BE2C (cell line): Measurements from ENCODE around the gene TRMT13.

Experiments
- DNase-seq: peaks from one replicate; pipeline ENCODE4 v3.0.0-alpha.2; 2020
- H3K27me3 ChIP-seq: fragments of 250-450 bp; sonication (Bioruptor Pico); 2 replicates; pipeline ENCODE4 v1.5.1; 2020; ENCODE audit warnings: mild to moderate bottlenecking
- H3K36me3 ChIP-seq: fragments of 250-450 bp; sonication (Bioruptor Pico); 2 replicates; pipeline ENCODE4 v1.5.1; 2020; ENCODE audit warnings: mild to moderate bottlenecking
- H3K4me1 ChIP-seq: fragments of 250-450 bp; sonication (Bioruptor Pico); 2 replicates; pipeline ENCODE4 v1.5.1; 2020
- H3K4me3 ChIP-seq: 2 replicates; pipeline ENCODE4 v1.5.1; 2011; ENCODE audit warnings: low read depth, low read length
- H3K9me3 ChIP-seq: fragments of 250-450 bp; sonication (Bioruptor Pico); 2 replicates; pipeline ENCODE4 v1.5.1; 2020
- CTCF ChIP-seq: IDR thresholded peaks from 2 replicates; pipeline ENCODE4 v1.5.1; 2012; ENCODE audit warnings: mild to moderate bottlenecking, low read depth, low read length

Gene TRMT13

GRCh38 chr1:100164216-100164615 lies 31.3 kb downstream of the TRMT13 start:
- peak; percentile 15 for DNase-seq
- no peaks in the 10 kb centered on the region for H3K36me3 ChIP-seq
- H3K4me3 ChIP-seq = no peak overlapping the region
- no peak for TF ChIP-seq CTCF
- H3K4me1 ChIP-seq = no peaks in the 10 kb centered on the region
- H3K27me3 ChIP-seq = no peaks in the 10 kb centered on the region
- no peaks in the 10 kb centered on the region for H3K9me3 ChIP-seq

GRCh38 chr1:100164702-100165101 lies 31.7 kb downstream of the TRMT13 start:
- H3K4me3 ChIP-seq = no peak overlapping the region
- H3K4me1 ChIP-seq = no peaks in the 10 kb centered on the region
- H3K27me3 ChIP-seq = no peaks in the 10 kb centered on the region
- H3K9me3 ChIP-seq = no peaks in the 10 kb centered on the region
- no peak for DNase-seq
- TF ChIP-seq CTCF = no peak
- H3K36me3 ChIP-seq = no peaks in the 10 kb centered on the region

- DNase-seq = no peak
- Histone ChIP-seq H3K9me3 (no peaks in the 10 kb centered on the region), H3K4me1 (no peaks in the 10 kb centered on the region), H3K36me3 (no peaks in the 10 kb centered on the region), H3K27me3 (no peaks in the 10 kb centered on the region), H3K4me3 (no peak overlapping the region)
- TF ChIP-seq CTCF = no peak
These were observed 35.1 kb downstream of the TRMT13 start for GRCh38 chr1:100168051-100168450.

GRCh38 chr1:100177295-100178041 lies 44.5 kb downstream of the TRMT13 start:
- Histone ChIP-seq H3K4me1 (no peaks in the 10 kb centered on the region), H3K36me3 (no peaks in the 10 kb centered on the region), H3K27me3 (no peaks in the 10 kb centered on the region), H3K4me3 (no peak overlapping the region), H3K9me3 (no peaks in the 10 kb centered on the region)
- no peak for TF ChIP-seq CTCF
- DNase-seq = no peak

- no peaks in the 10 kb centered on the region for H3K36me3 ChIP-seq
- H3K27me3 ChIP-seq = no peaks in the 10 kb centered on the region
- no peak within 1 kb of the TSS for H3K4me3 ChIP-seq
- no peak for DNase-seq
- H3K9me3 ChIP-seq = no peaks in the 10 kb centered on the region
- TF ChIP-seq CTCF = no peak
- no peaks in the 10 kb centered on the region for H3K4me1 ChIP-seq
These were observed 45.1 kb downstream of the TRMT13 start, which contains the start of gene LRRC39 for GRCh38 chr1:100178091-100178490. TSS of gene LRRC39 (minus strand) at chr1:100178256. CDS start at chr1:100168516, 9,740 bp downstream.

GRCh38 chr1:100183370-100183769 lies 50.4 kb downstream of the TRMT13 start:
- Histone ChIP-seq H3K27me3 (no peaks in the 10 kb centered on the region), H3K4me1 (peaks cover 6% of the 10 kb centered on the region), H3K36me3 (no peaks in the 10 kb centered on the region), H3K9me3 (no peaks in the 10 kb centered on the region), H3K4me3 (no peak overlapping the region)
- DNase-seq = no peak
- TF ChIP-seq CTCF = no peak
